Ectodermal cell (in vitro differentiated cells): ENCODE results near the gene PDE6B.

ENCODE experiments used
- H3K27ac ChIP-seq: 2 replicates; pipeline ENCODE4 v1.7.0; 2013; ENCODE audit warnings: mild to moderate bottlenecking, low read depth, low read length; ENCODE audit not compliant: insufficient read depth, poor library complexity, severe bottlenecking
- H3K27me3 ChIP-seq: 2 replicates; pipeline ENCODE4 v1.7.0; 2013; ENCODE audit warnings: mild to moderate bottlenecking, low read length; ENCODE audit not compliant: insufficient read depth, control insufficient read depth, poor library complexity, severe bottlenecking
- H3K36me3 ChIP-seq: one replicate; pipeline ENCODE4 v1.7.0; 2013; ENCODE audit warnings: low read length; ENCODE audit not compliant: control insufficient read depth, insufficient read depth
- H3K4me1 ChIP-seq: one replicate; pipeline ENCODE4 v1.7.0; 2013; ENCODE audit warnings: low read length; ENCODE audit not compliant: control insufficient read depth, insufficient read depth
- H3K4me3 ChIP-seq: 2 replicates; pipeline ENCODE4 v1.7.0; 2013; ENCODE audit warnings: low read depth, low read length, control low read depth; ENCODE audit not compliant: insufficient read depth
- H3K9me3 ChIP-seq: 2 replicates; pipeline ENCODE4 v1.7.0; 2013; ENCODE audit warnings: mild to moderate bottlenecking, low read length, moderate library complexity; ENCODE audit not compliant: control insufficient read depth
- WGBS, 2 experiments: methylation state at CpG; one replicate each; pipeline ENCODE4 v1.1.7; 2013; ENCODE audit warnings: missing lambda C conversion rate in 2 of 2; 5-methylcytosine and 5-hydroxymethylcytosine counted together

PDE6B gene

GRCh38 chr4:679629-680028 lies 54.3 kb downstream of the PDE6B start:
- Histone ChIP-seq H3K4me3 (no peak overlapping the region), H3K9me3 (no peaks in the 10 kb centered on the region), H3K4me1 (peaks cover 5% of the 10 kb centered on the region), H3K27ac (no peak overlapping the region), H3K27me3 (peaks cover 12% of the 10 kb centered on the region), H3K36me3 (no peaks in the 10 kb centered on the region)
- WGBS, 2 experiments, result 87 to 89% methylated on average over 11 of the region's 11 CpGs

GRCh38 chr4:680091-680490 lies 54.7 kb downstream of the PDE6B start:
- peaks cover 12% of the 10 kb centered on the region for H3K27me3 ChIP-seq
- no peak overlapping the region for H3K27ac ChIP-seq
- WGBS, 2 experiments, result 88 to 90% methylated on average over 9 of the region's 9 CpGs
- H3K4me3 ChIP-seq, result no peak overlapping the region
- no peaks in the 10 kb centered on the region for H3K9me3 ChIP-seq
- H3K4me1 ChIP-seq, result peaks cover 3% of the 10 kb centered on the region
- H3K36me3 ChIP-seq, result no peaks in the 10 kb centered on the region

- no peak overlapping the region for H3K27ac ChIP-seq
Measured at GRCh38 chr4:680551-680927, 55.2 kb downstream of the PDE6B start.

GRCh38 chr4:680928-681645 lies 55.7 kb downstream of the PDE6B start:
- H3K36me3 ChIP-seq, result no peaks in the 10 kb centered on the region
- no peak overlapping the region for H3K27ac ChIP-seq
- no peaks in the 10 kb centered on the region for H3K9me3 ChIP-seq
- H3K27me3 ChIP-seq, result peaks cover 12% of the 10 kb centered on the region
- peak overlapping the region; percentile 46 for H3K4me3 ChIP-seq
- no peaks in the 10 kb centered on the region for H3K4me1 ChIP-seq
- 6 to 8% methylated on average over 44 to 52 of the region's 62 CpGs for WGBS, 2 experiments

More at GRCh38 chr4:680551-680927, 55.2 kb downstream of the PDE6B start:
- WGBS, 2 experiments, result 54 to 57% methylated on average over 17 of the region's 17 CpGs
- Histone ChIP-seq H3K4me1 (no peaks in the 10 kb centered on the region), H3K36me3 (no peaks in the 10 kb centered on the region), H3K9me3 (no peaks in the 10 kb centered on the region), H3K4me3 (peak overlapping the region; percentile 46), H3K27me3 (peaks cover 12% of the 10 kb centered on the region)

GRCh38 chr4:681736-682451 lies 56.5 kb downstream of the PDE6B start:
- WGBS, 2 experiments, result 82 to 85% methylated on average over 55 to 57 of the region's 58 CpGs
- no peaks in the 10 kb centered on the region for H3K36me3 ChIP-seq
- no peaks in the 10 kb centered on the region for H3K4me1 ChIP-seq
- no peak overlapping the region for H3K27ac ChIP-seq
- no peak overlapping the region for H3K4me3 ChIP-seq
- peaks cover 12% of the 10 kb centered on the region for H3K27me3 ChIP-seq
- H3K9me3 ChIP-seq, result no peaks in the 10 kb centered on the region

- no peak overlapping the region for H3K4me3 ChIP-seq
- H3K27me3 ChIP-seq, result peaks cover 12% of the 10 kb centered on the region
- no peaks in the 10 kb centered on the region for H3K9me3 ChIP-seq
- no peak overlapping the region for H3K27ac ChIP-seq
- WGBS, 2 experiments, result 94 to 95% methylated on average over 23 of the region's 23 CpGs
- H3K4me1 ChIP-seq, result no peaks in the 10 kb centered on the region
- H3K36me3 ChIP-seq, result no peaks in the 10 kb centered on the region
Measured at GRCh38 chr4:682490-683172, 57.3 kb downstream of the PDE6B start.

GRCh38 chr4:683247-683897 lies 58.0 kb downstream of the PDE6B start:
- H3K9me3 ChIP-seq, result no peaks in the 10 kb centered on the region
- no peak overlapping the region for H3K27ac ChIP-seq
- no peak overlapping the region for H3K4me3 ChIP-seq
- peaks cover 13% of the 10 kb centered on the region for H3K27me3 ChIP-seq
- WGBS, 2 experiments, result 89 to 91% methylated on average over 25 of the region's 25 CpGs
- H3K36me3 ChIP-seq, result no peaks in the 10 kb centered on the region
- no peaks in the 10 kb centered on the region for H3K4me1 ChIP-seq

- 56% methylated on average over 19 of the region's 19 CpGs for WGBS, 2 experiments
- H3K4me3 ChIP-seq, result no peak overlapping the region
- no peaks in the 10 kb centered on the region for H3K36me3 ChIP-seq
- H3K27ac ChIP-seq, result no peak overlapping the region
- peaks cover 6% of the 10 kb centered on the region for H3K4me1 ChIP-seq
- peaks cover 20% of the 10 kb centered on the region for H3K27me3 ChIP-seq
- H3K9me3 ChIP-seq, result no peaks in the 10 kb centered on the region
Measured at GRCh38 chr4:683982-684622, 58.7 kb downstream of the PDE6B start.

GRCh38 chr4:684623-685327 lies 59.4 kb downstream of the PDE6B start:
- peaks cover 13% of the 10 kb centered on the region for H3K4me1 ChIP-seq
- peaks cover 22% of the 10 kb centered on the region for H3K27me3 ChIP-seq
- no peak overlapping the region for H3K4me3 ChIP-seq
- H3K9me3 ChIP-seq, result no peaks in the 10 kb centered on the region
- 89% methylated on average over 21 of the region's 21 CpGs for WGBS, 2 experiments
- no peaks in the 10 kb centered on the region for H3K36me3 ChIP-seq
- no peak overlapping the region for H3K27ac ChIP-seq
